TTC549 (cell line): ENCODE results near the gene CHMP4B.

Experiments used
- FAIRE-seq: peaks from 2 replicates; lab custom pipeline; 2012; peaks lifted over from hg19 to GRCh38; lab: Jason Lieb, UNC

CHMP4B gene

GRCh38 chr20:33840759-33841435 is 29.7 kb downstream of the CHMP4B start:
- FAIRE-seq = no peak

GRCh38 chr20:33841436-33841799 is 30.3 kb downstream of the CHMP4B start:
- FAIRE-seq = no peak

GRCh38 chr20:33842346-33842745 is 31.2 kb downstream of the CHMP4B start:
- FAIRE-seq = no peak

- no peak for FAIRE-seq
These were observed 31.9 kb downstream of the CHMP4B start for GRCh38 chr20:33843050-33843449.

GRCh38 chr20:33843854-33844253 is 32.7 kb downstream of the CHMP4B start:
- no peak for FAIRE-seq

- FAIRE-seq = no peak
These were observed 35.3 kb downstream of the CHMP4B start for GRCh38 chr20:33846291-33846935.

GRCh38 chr20:33847006-33847405 is 35.9 kb downstream of the CHMP4B start:
- FAIRE-seq = no peak

GRCh38 chr20:33848391-33848790 is 37.2 kb downstream of the CHMP4B start:
- FAIRE-seq = no peak

GRCh38 chr20:33850159-33850558 is 39.0 kb downstream of the CHMP4B start:
- FAIRE-seq = no peak

GRCh38 chr20:33851842-33852466 is 40.8 kb downstream of the CHMP4B start:
- no peak for FAIRE-seq

GRCh38 chr20:33852626-33853506 is 41.7 kb downstream of the CHMP4B start:
- no peak for FAIRE-seq

GRCh38 chr20:33853507-33853813 is 42.3 kb downstream of the CHMP4B start:
- no peak for FAIRE-seq

GRCh38 chr20:33857722-33858563 is 46.8 kb downstream of the CHMP4B start:
- no peak for FAIRE-seq

GRCh38 chr20:33858666-33859065 is 47.5 kb downstream of the CHMP4B start:
- FAIRE-seq = no peak

GRCh38 chr20:33859157-33859695 is 48.1 kb downstream of the CHMP4B start:
- no peak for FAIRE-seq

GRCh38 chr20:33859751-33860150 is 48.6 kb downstream of the CHMP4B start:
- FAIRE-seq = no peak

- no peak for FAIRE-seq
These were observed 50.3 kb downstream of the CHMP4B start for GRCh38 chr20:33861458-33861857.

GRCh38 chr20:33862709-33863403 is 51.7 kb downstream of the CHMP4B start:
- no peak for FAIRE-seq

GRCh38 chr20:33863440-33864323 is 52.5 kb downstream of the CHMP4B start:
- no peak for FAIRE-seq
